ENCODE measurements around the gene MYRIP.

GRCh38 chr3:39990532-39990931 is 181.1 kb downstream of the MYRIP start:
- TF ChIP-seq, protein P1, sequence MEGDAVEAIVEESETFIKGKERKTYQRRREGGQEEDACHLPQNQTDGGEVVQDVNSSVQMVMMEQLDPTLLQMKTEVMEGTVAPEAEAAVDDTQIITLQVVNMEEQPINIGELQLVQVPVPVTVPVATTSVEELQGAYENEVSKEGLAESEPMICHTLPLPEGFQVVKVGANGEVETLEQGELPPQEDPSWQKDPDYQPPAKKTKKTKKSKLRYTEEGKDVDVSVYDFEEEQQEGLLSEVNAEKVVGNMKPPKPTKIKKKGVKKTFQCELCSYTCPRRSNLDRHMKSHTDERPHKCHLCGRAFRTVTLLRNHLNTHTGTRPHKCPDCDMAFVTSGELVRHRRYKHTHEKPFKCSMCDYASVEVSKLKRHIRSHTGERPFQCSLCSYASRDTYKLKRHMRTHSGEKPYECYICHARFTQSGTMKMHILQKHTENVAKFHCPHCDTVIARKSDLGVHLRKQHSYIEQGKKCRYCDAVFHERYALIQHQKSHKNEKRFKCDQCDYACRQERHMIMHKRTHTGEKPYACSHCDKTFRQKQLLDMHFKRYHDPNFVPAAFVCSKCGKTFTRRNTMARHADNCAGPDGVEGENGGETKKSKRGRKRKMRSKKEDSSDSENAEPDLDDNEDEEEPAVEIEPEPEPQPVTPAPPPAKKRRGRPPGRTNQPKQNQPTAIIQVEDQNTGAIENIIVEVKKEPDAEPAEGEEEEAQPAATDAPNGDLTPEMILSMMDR (IDR thresholded peaks at IDR 0.05; ENCODE audit: low read length): peak; percentile 68
- no peak for TF ChIP-seq EZH2 (IDR thresholded peaks at IDR 0.05; ENCODE audit: borderline replicate concordance, low read length)

Data from OCI-LY1 (cell line).